ENCODE data around the gene NBAS. TPM values are rescaled to one million over a fixed set of nuclear protein-coding genes. Genes with fewer than 3 reads are reported as not detected.

The NBAS gene
- total RNA-seq, 2 experiments from 2014 or later, result 28.2 to 31.8 TPM

GRCh38 chr2:15385184-15385583, 175.9 kb downstream of the NBAS start:
- ChIA-PET POLR2A (no interaction called here), CTCF (no interaction called here)
- Mint-ChIP-seq H3K27me3 (ENCODE audit: low read depth) (no peaks in the 10 kb centered on the region), H3K4me1 (ENCODE audit: low read depth) (no peaks in the 10 kb centered on the region), H3K9me3 (ENCODE audit: insufficient read depth) (no peaks in the 10 kb centered on the region), H3K4me3 (no peak overlapping the region), H3K36me3 (ENCODE audit: low read depth) (peaks cover 16% of the 10 kb centered on the region), H3K27ac (no peak overlapping the region)
- ATAC-seq, result no peak
- DNase-seq, result no peak

- ChIA-PET POLR2A (no interaction called here), CTCF (interaction anchor here (0.8 kb wide), 1 partner anchor 19 kb away, joined by 3 read pairs; no protein-coding TSS in a partner anchor)
- no peak for DNase-seq
- no peak for ATAC-seq
- Mint-ChIP-seq H3K27me3 (ENCODE audit: low read depth) (no peaks in the 10 kb centered on the region), H3K4me3 (no peak overlapping the region), H3K9me3 (ENCODE audit: insufficient read depth) (no peaks in the 10 kb centered on the region), H3K27ac (no peak overlapping the region), H3K36me3 (ENCODE audit: low read depth) (peaks cover 16% of the 10 kb centered on the region), H3K4me1 (ENCODE audit: low read depth) (peaks cover 8% of the 10 kb centered on the region)
Measured at GRCh38 chr2:15383695-15384350, 177.3 kb downstream of the NBAS start.

DNA sequence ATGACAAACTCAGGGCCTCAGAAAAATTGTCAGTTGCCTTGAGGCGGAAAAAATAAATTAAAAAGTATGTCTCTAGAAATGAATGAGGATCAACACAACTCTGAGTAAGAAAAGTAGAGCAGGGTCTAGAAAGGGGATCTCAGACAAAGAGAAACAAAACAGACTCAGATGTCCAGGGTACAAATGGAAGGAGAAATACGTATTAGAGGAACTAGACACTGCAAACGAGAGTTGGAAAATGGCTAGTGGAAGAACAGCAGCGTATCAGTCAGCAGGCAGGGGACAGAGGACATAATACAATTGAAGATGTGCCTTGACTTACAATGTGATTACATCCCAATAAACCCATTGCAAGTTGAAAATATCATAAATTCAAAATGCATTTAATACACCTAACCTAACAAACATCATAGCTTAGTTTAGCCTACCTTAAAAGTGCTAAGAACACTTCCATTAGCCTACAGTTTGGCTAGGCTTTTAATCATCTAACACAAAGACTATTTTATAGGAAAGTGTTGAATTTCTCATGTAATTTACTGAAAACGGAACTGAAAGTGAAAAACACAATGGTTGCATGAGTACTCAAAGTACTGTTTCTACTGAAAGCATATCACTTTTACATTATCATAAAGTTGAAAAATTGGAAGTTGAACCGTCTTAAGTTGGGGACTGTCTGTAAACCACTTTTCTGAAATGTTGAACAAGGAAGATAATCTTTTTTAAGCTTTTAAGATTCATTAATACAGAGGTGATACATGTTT, 182.8 kb downstream of the NBAS start:
- no peak for DNase-seq
- Mint-ChIP-seq H3K27me3 (ENCODE audit: low read depth) (no peaks in the 10 kb centered on the region), H3K4me3 (no peak overlapping the region), H3K9me3 (ENCODE audit: insufficient read depth) (no peaks in the 10 kb centered on the region), H3K36me3 (ENCODE audit: low read depth) (peaks cover 30% of the 10 kb centered on the region), H3K4me1 (ENCODE audit: low read depth) (peaks cover 15% of the 10 kb centered on the region), H3K27ac (no peak overlapping the region)
- no peak for ATAC-seq
- ChIA-PET CTCF (no interaction called here), POLR2A (no interaction called here)

GRCh38 chr2:15377202-15377601, 183.9 kb downstream of the NBAS start:
- Mint-ChIP-seq H3K9me3 (ENCODE audit: insufficient read depth) (no peaks in the 10 kb centered on the region), H3K36me3 (ENCODE audit: low read depth) (peaks cover 27% of the 10 kb centered on the region), H3K4me1 (ENCODE audit: low read depth) (peaks cover 15% of the 10 kb centered on the region), H3K4me3 (no peak overlapping the region), H3K27me3 (ENCODE audit: low read depth) (no peaks in the 10 kb centered on the region), H3K27ac (no peak overlapping the region)
- ChIA-PET POLR2A (no interaction called here), CTCF (no interaction called here)
- ATAC-seq (no peak), DNase-seq (no peak)

- no peak for ATAC-seq
- Mint-ChIP-seq H3K9me3 (ENCODE audit: insufficient read depth) (no peaks in the 10 kb centered on the region), H3K4me3 (no peak overlapping the region), H3K27me3 (ENCODE audit: low read depth) (no peaks in the 10 kb centered on the region), H3K4me1 (ENCODE audit: low read depth) (no peaks in the 10 kb centered on the region), H3K36me3 (ENCODE audit: low read depth) (peaks cover 21% of the 10 kb centered on the region), H3K27ac (no peak overlapping the region)
- CTCF ChIA-PET, result no interaction called here
- no peak for DNase-seq
- POLR2A ChIA-PET, result no interaction called here
Measured at GRCh38 chr2:15372019-15372418, 189.1 kb downstream of the NBAS start.

GRCh38 chr2:15369129-15369528, 192.0 kb downstream of the NBAS start:
- POLR2A ChIA-PET, result no interaction called here
- Mint-ChIP-seq H3K27ac (no peak overlapping the region), H3K9me3 (ENCODE audit: insufficient read depth) (no peaks in the 10 kb centered on the region), H3K4me3 (no peak overlapping the region), H3K36me3 (ENCODE audit: low read depth) (peaks cover 15% of the 10 kb centered on the region), H3K27me3 (ENCODE audit: low read depth) (no peaks in the 10 kb centered on the region), H3K4me1 (ENCODE audit: low read depth) (no peaks in the 10 kb centered on the region)
- ATAC-seq, result no peak
- CTCF ChIA-PET, result no interaction called here
- no peak for DNase-seq

DNA sequence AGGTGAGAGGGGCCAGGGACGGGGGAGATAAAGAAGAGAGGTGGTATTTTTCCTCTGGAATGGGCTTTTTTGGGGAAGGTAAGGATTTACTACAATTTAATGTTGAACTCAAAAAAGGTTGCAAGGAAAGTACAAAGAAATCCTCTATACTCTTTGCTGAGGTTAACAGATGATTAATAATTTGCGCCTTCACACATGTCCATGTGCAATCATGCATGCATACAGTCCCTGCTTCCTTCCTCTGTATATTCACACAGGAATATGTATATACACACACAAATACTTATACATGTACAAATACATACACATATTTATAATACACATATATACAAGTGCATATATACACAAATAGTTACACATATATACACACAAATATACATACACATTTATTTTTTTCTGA, 193.4 kb downstream of the NBAS start:
- ATAC-seq (no peak), DNase-seq (no peak)
- POLR2A ChIA-PET, result no interaction called here
- no peaks in the 10 kb centered on the region for H3K4me1 Mint-ChIP-seq (ENCODE audit: low read depth)
- H3K36me3 Mint-ChIP-seq (ENCODE audit: low read depth), result peaks cover 15% of the 10 kb centered on the region
- no peaks in the 10 kb centered on the region for H3K9me3 Mint-ChIP-seq (ENCODE audit: insufficient read depth)
- no peaks in the 10 kb centered on the region for H3K27me3 Mint-ChIP-seq (ENCODE audit: low read depth)
- H3K4me3 Mint-ChIP-seq, result no peak overlapping the region
- no peak overlapping the region for H3K27ac Mint-ChIP-seq
- CTCF ChIA-PET, result no interaction called here

DNA sequence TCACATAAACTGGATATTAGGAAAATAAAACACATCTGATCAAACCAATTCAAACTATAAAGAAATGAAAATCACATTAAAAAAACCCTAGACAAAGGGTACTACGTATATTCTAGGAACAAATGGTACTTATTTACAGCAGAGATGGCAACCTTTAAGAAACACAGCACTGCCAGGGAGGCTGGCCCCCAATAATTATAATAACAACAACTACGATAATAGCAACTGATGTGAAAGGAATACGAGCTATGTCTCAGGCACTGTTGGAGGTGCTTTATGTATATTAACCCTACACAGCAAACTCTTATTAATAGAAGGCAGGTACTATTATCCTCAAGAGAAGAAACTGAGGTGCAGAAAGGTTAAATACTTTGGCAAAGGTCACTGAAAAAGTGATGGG, 193.9 kb downstream of the NBAS start:
- Mint-ChIP-seq H3K27me3 (ENCODE audit: low read depth) (no peaks in the 10 kb centered on the region), H3K4me3 (no peak overlapping the region), H3K27ac (no peak overlapping the region), H3K9me3 (ENCODE audit: insufficient read depth) (no peaks in the 10 kb centered on the region), H3K4me1 (ENCODE audit: low read depth) (no peaks in the 10 kb centered on the region), H3K36me3 (ENCODE audit: low read depth) (peaks cover 11% of the 10 kb centered on the region)
- ChIA-PET CTCF (no interaction called here), POLR2A (no interaction called here)
- ATAC-seq, result no peak
- no peak for DNase-seq

- Mint-ChIP-seq H3K36me3 (ENCODE audit: low read depth) (peaks cover 5% of the 10 kb centered on the region), H3K4me1 (ENCODE audit: low read depth) (no peaks in the 10 kb centered on the region), H3K9me3 (ENCODE audit: insufficient read depth) (no peaks in the 10 kb centered on the region), H3K27me3 (ENCODE audit: low read depth) (no peaks in the 10 kb centered on the region), H3K27ac (no peak overlapping the region), H3K4me3 (no peak overlapping the region)
- ATAC-seq, result no peak
- ChIA-PET CTCF (interaction anchor here (1.4 kb wide), 1 partner anchor 18 kb away, joined by 3 read pairs; no protein-coding TSS in a partner anchor), POLR2A (no interaction called here)
- DNase-seq, result no peak
Measured at GRCh38 chr2:15365411-15365810, 195.7 kb downstream of the NBAS start.

DNA sequence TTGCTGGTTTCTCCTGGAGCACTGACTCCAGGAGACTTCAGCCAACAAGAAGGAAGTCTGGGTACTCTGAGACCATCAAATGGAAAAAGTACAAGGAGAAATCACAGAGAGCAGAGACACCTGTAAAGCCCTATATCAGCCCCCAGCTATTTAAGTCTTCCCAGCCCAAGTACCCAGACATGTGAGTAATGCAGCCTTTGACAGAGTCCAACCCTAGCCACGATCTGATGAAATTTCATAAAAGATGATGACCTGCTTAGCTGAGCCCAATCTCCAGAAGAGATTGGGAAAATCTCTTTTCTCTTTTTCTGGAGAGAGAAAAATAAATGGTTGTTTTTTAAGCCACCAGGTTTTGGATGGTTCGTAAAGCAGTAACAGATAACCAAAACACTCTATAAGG, 196.6 kb downstream of the NBAS start:
- Mint-ChIP-seq H3K27ac (no peak overlapping the region), H3K9me3 (ENCODE audit: insufficient read depth) (no peaks in the 10 kb centered on the region), H3K4me3 (no peak overlapping the region), H3K4me1 (ENCODE audit: low read depth) (no peaks in the 10 kb centered on the region), H3K36me3 (ENCODE audit: low read depth) (peaks cover 5% of the 10 kb centered on the region), H3K27me3 (ENCODE audit: low read depth) (no peaks in the 10 kb centered on the region)
- ATAC-seq, result no peak
- POLR2A ChIA-PET, result no interaction called here
- no peak for DNase-seq
- CTCF ChIA-PET, result interaction anchor here (1.4 kb wide), 1 partner anchor 19 kb away, joined by 3 read pairs; no protein-coding TSS in a partner anchor

DNA sequence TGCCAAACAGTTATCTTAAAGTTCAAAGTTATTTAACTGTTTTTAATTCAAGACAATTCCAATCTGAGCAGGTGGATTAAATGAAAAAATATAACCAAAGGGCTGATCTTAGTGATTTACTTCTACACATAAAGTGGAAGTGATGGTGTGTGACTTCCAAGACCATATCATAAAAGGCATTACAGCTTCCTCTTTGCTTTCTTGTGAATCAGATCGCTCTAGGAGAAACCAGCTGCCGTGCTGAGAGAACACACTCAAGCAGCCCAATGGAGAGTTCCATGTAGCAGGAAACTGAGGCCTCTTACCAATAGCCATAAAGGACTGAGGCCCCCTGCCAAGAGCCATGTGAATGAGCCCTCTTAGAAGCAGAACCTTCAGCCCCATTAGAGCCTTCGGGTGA, 197.4 kb downstream of the NBAS start:
- ChIA-PET CTCF (no interaction called here), POLR2A (no interaction called here)
- H3K4me3 Mint-ChIP-seq, result no peak overlapping the region
- no peaks in the 10 kb centered on the region for H3K4me1 Mint-ChIP-seq (ENCODE audit: low read depth)
- no peaks in the 10 kb centered on the region for H3K27me3 Mint-ChIP-seq (ENCODE audit: low read depth)
- H3K27ac Mint-ChIP-seq, result no peak overlapping the region
- ATAC-seq, result no peak
- DNase-seq, result no peak
- H3K36me3 Mint-ChIP-seq (ENCODE audit: low read depth), result peaks cover 5% of the 10 kb centered on the region
- no peaks in the 10 kb centered on the region for H3K9me3 Mint-ChIP-seq (ENCODE audit: insufficient read depth)

GRCh38 chr2:15363142-15363541, 198.0 kb downstream of the NBAS start:
- DNase-seq, result no peak
- Mint-ChIP-seq H3K4me1 (ENCODE audit: low read depth) (no peaks in the 10 kb centered on the region), H3K9me3 (ENCODE audit: insufficient read depth) (no peaks in the 10 kb centered on the region), H3K27me3 (ENCODE audit: low read depth) (no peaks in the 10 kb centered on the region), H3K27ac (no peak overlapping the region), H3K36me3 (ENCODE audit: low read depth) (peaks cover 5% of the 10 kb centered on the region), H3K4me3 (no peak overlapping the region)
- ChIA-PET POLR2A (interaction anchor here (0.6 kb wide), 1 partner anchor 142 kb away, joined by 3 read pairs; no protein-coding TSS in a partner anchor), CTCF (no interaction called here)
- ATAC-seq, result no peak
